ENCODE measurements around the gene KRT76.
"Not testable (repeated sequence)": the region's sequence is repeated elsewhere in the genome, so short reads cannot be mapped to it uniquely, and the experiment has no call there.

KRT76 gene

DNA sequence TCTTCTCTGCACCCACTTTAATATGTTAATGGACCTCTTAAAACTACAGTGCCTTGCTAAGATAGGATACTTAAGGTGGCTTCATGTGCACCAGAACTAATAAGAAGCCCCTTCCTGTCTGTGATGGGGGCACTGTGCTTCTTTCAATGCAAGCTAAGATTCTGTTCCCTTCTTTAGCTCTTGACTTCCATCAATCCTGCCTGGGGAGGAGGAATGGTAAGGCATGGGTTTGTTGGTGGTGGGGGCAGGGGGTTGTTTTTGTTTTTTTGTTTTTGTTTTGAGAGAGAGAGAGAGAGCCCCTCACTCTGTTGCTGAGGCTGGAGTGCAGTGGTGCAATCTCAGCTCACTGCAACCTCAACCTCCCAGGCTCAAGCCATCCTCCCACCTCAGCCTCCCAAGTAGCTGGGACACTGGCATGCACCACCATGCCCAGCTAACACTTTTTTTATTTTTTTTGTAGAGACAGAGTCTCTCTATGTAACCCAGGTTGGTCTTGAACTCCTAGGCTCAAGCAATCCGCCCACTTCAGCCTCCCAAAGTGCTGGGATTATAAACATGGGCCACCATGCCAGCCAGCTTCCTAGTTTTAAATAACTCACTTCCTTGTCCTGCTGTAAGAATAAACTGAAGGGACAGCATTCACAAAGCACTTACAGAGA lies 23.2 kb upstream of the KRT76 start:
- H3K9me3 ChIP-seq (ENCODE audit: control insufficient read depth, low read length) = no peaks in the 10 kb centered on the region
- no peaks in the 10 kb centered on the region for H3K36me3 ChIP-seq (ENCODE audit: control insufficient read depth, insufficient read depth, low read length)
- no peak overlapping the region for H3K4me3 ChIP-seq (ENCODE audit: low read length)
- H3K9ac ChIP-seq (ENCODE audit: low read length) = no peak overlapping the region
- H3K4me1 ChIP-seq (ENCODE audit: control insufficient read depth, insufficient read depth, low read length) = peaks cover 18% of the 10 kb centered on the region
- no peaks in the 10 kb centered on the region for H3K27me3 ChIP-seq (ENCODE audit: control insufficient read depth, insufficient read depth, low read length)

DNA sequence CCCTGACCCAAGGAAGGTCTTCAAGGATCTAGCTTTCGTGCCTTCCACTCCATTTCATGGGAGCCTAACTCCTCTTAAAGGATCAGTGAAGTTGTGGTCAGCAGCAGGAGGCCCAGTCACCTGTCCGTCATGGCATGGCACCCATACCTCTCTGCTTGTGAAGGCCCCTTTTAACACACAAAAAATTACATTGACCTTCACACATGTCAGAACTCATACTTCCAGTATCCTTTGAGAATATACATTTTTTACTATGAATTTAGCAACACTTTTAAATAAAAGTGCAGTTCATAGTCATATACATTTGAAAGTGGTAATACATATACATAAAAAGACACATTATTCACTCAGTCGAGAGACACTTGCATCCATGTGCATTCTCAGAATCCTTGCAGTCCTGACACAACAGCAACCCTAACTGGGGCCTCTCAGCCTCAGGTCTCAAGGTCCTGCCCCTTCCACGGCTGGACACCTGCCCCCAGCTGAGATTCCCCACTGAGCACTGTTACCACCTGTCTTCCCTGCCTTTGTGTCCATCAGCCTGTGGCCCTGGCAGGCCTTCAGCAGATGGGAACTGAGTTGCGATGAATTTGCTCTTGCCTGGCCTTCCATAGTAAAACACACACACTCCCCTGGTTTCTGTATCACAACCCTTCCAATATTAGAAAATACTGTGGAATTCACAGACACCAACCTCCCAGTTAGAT lies 22.5 kb upstream of the KRT76 start:
- no peaks in the 10 kb centered on the region for H3K9me3 ChIP-seq (ENCODE audit: control insufficient read depth, low read length)
- no peaks in the 10 kb centered on the region for H3K36me3 ChIP-seq (ENCODE audit: control insufficient read depth, insufficient read depth, low read length)
- no peak overlapping the region for H3K4me3 ChIP-seq (ENCODE audit: low read length)
- no peak overlapping the region for H3K9ac ChIP-seq (ENCODE audit: low read length)
- H3K4me1 ChIP-seq (ENCODE audit: control insufficient read depth, insufficient read depth, low read length) = peaks cover 18% of the 10 kb centered on the region
- no peaks in the 10 kb centered on the region for H3K27me3 ChIP-seq (ENCODE audit: control insufficient read depth, insufficient read depth, low read length)

DNA sequence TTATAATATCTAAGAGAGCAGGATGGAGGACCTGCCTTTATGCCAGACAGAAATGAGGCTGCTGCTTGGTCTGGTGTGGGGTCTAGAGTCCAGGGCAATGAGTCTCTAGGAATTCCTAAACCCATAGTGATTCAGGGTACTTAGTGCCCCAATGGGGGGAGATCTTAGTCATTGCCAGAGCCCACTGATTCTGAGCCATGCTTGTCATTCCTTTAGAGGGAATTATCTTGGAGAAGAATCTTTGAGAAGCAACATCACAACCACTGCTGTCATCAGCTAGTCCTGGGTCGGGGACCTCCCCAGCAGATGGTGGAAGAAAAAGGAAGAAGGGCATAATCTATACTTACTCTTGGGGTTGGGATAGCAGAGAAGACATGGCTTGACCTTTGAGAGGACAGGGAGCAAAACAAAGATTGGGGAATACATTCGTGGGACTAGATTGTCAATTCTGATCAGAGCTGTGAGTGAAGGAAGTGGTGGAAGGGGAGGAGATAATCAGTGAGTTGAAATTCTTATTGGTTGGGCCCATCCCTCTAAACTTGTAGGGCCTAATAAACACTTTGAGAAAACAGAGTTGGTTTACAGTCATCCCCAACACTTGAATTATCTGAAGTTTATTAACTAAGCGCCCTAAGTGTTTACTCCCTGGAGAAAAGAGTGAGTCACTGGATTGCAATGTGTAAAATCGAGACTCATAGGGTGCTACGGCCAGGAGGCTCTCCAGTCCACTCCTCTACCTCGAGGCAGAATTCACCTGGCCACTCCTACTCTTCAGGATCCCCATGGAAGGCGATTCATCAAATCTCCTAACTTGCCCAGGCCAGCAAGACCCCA lies 21.7 kb upstream of the KRT76 start:
- H3K27me3 ChIP-seq (ENCODE audit: control insufficient read depth, insufficient read depth, low read length) = peaks cover 3% of the 10 kb centered on the region
- no peak overlapping the region for H3K4me3 ChIP-seq (ENCODE audit: low read length)
- H3K9ac ChIP-seq (ENCODE audit: low read length) = no peak overlapping the region
- H3K4me1 ChIP-seq (ENCODE audit: control insufficient read depth, insufficient read depth, low read length) = peaks cover 18% of the 10 kb centered on the region
- H3K9me3 ChIP-seq (ENCODE audit: control insufficient read depth, low read length) = no peaks in the 10 kb centered on the region
- no peaks in the 10 kb centered on the region for H3K36me3 ChIP-seq (ENCODE audit: control insufficient read depth, insufficient read depth, low read length)

DNA sequence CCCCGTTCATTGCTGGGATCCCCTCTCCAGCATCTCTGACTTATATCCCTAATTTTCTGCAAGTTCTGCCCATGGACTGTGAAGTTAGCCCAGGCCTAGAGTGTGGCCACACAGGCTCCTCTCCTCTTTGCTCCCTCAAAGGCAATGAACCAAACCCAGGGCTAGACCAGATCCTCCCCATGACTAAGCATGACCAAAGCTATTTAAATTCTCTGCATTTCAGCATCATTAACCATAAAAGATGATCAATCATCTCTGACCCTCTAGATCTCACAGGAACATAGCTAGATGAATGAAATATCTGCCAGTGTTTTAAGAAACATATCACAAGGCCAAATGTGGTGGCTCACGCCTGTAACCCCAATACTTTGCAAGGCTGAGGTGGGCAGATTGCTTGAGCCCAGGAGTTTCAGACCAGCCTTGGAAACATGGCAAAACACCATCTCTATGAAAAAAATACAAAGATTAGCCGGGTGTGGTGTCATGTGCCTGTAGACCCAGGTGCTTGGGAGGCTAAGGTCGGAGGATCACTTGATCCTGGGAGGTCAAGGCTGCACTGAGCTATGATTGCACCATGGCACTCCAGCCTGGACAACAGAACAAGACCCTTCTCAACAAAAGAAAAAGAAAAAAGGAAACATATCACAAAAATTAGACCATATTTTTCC lies 21.0 kb upstream of the KRT76 start:
- Histone ChIP-seq H3K9ac (ENCODE audit: low read length) (no peak overlapping the region), H3K9me3 (ENCODE audit: control insufficient read depth, low read length) (no peaks in the 10 kb centered on the region), H3K4me3 (ENCODE audit: low read length) (no peak overlapping the region)

DNA sequence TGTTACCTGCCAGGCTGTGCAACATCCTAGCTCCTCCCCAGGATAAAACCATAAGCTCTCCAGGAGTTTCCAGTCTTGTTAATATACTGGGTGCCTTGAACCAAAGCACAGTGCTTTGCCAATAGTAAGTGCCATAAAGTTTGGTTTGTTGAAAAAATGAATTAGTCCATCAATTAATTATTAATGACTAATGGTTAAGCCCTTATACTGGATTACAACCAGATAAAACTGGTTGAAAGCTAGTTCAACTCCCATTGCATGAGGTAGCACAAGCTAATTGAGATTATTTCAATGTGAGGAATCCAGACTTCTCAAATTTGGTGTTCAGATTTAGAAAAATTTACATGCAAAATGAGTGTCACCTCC lies 20.4 kb upstream of the KRT76 start:
- Histone ChIP-seq H3K4me1 (ENCODE audit: control insufficient read depth, insufficient read depth, low read length) (peaks cover 18% of the 10 kb centered on the region), H3K27me3 (ENCODE audit: control insufficient read depth, insufficient read depth, low read length) (peaks cover 5% of the 10 kb centered on the region), H3K9ac (ENCODE audit: low read length) (no peak overlapping the region), H3K36me3 (ENCODE audit: control insufficient read depth, insufficient read depth, low read length) (no peaks in the 10 kb centered on the region), H3K9me3 (ENCODE audit: control insufficient read depth, low read length) (no peaks in the 10 kb centered on the region), H3K4me3 (ENCODE audit: low read length) (no peak overlapping the region)

More for the DNA sequence above, 21.0 kb upstream of the KRT76 start:
- H3K4me1 ChIP-seq (ENCODE audit: control insufficient read depth, insufficient read depth, low read length) = peaks cover 18% of the 10 kb centered on the region
- peaks cover 5% of the 10 kb centered on the region for H3K27me3 ChIP-seq (ENCODE audit: control insufficient read depth, insufficient read depth, low read length)
- H3K36me3 ChIP-seq (ENCODE audit: control insufficient read depth, insufficient read depth, low read length) = no peaks in the 10 kb centered on the region

DNA sequence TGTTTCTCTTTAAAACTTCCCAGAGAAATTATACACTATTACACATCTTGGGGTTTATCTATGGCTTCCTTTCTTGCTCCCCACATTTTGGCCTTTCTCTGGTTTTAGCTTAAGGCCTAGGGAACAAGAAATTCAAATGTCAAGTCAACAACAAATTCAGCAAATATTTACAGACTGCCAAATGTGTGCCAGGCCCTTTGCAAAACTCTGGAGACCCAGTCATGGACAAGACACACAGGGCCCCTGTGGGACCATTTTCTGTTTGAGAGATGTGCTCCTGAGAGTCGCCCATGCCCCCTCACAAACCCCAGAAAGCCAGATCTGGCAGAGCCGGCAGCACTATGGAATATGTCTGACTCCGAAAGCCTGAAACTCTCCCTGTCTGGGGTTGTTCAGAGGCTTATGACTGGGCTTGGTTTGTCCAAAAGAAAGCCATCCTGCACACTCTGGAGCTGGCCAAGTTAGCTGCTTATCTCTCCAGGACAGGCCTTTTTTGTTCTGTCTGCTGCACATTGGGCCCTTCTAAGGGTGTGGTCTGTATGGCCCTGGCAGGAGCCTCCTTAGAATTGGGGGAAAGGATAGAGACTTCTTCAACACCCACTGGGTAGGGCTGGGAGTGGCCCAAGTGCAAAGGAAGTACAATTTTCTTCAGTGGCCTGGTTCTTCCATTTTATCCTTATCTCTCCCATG lies 19.8 kb upstream of the KRT76 start:
- no peaks in the 10 kb centered on the region for H3K36me3 ChIP-seq (ENCODE audit: control insufficient read depth, insufficient read depth, low read length)
- peaks cover 5% of the 10 kb centered on the region for H3K27me3 ChIP-seq (ENCODE audit: control insufficient read depth, insufficient read depth, low read length)
- H3K4me1 ChIP-seq (ENCODE audit: control insufficient read depth, insufficient read depth, low read length) = peaks cover 18% of the 10 kb centered on the region
- no peak overlapping the region for H3K9ac ChIP-seq (ENCODE audit: low read length)
- H3K9me3 ChIP-seq (ENCODE audit: control insufficient read depth, low read length) = no peaks in the 10 kb centered on the region
- no peak overlapping the region for H3K4me3 ChIP-seq (ENCODE audit: low read length)

DNA sequence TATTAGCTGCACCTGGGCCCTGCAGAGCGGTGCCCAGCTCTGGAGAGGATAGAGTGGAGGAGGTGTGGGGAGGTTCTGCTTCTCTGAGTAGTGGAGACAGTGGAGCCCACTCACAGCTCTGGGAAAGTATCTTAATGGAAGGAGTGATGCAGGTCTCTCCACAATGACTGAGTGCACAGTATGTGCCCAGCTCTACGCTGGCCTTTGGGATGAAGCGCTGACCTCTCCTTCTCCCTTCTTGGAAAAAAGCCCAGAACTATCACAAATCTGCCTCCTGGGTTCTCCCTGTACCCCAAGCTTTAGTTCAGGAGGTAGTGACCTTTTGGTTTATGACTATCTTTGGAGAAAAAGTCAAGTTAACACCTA lies 19.3 kb upstream of the KRT76 start:
- Histone ChIP-seq H3K27me3 (ENCODE audit: control insufficient read depth, insufficient read depth, low read length) (peaks cover 9% of the 10 kb centered on the region), H3K36me3 (ENCODE audit: control insufficient read depth, insufficient read depth, low read length) (no peaks in the 10 kb centered on the region), H3K9ac (ENCODE audit: low read length) (no peak overlapping the region), H3K9me3 (ENCODE audit: control insufficient read depth, low read length) (no peaks in the 10 kb centered on the region), H3K4me3 (ENCODE audit: low read length) (no peak overlapping the region), H3K4me1 (ENCODE audit: control insufficient read depth, insufficient read depth, low read length) (peaks cover 18% of the 10 kb centered on the region)

DNA sequence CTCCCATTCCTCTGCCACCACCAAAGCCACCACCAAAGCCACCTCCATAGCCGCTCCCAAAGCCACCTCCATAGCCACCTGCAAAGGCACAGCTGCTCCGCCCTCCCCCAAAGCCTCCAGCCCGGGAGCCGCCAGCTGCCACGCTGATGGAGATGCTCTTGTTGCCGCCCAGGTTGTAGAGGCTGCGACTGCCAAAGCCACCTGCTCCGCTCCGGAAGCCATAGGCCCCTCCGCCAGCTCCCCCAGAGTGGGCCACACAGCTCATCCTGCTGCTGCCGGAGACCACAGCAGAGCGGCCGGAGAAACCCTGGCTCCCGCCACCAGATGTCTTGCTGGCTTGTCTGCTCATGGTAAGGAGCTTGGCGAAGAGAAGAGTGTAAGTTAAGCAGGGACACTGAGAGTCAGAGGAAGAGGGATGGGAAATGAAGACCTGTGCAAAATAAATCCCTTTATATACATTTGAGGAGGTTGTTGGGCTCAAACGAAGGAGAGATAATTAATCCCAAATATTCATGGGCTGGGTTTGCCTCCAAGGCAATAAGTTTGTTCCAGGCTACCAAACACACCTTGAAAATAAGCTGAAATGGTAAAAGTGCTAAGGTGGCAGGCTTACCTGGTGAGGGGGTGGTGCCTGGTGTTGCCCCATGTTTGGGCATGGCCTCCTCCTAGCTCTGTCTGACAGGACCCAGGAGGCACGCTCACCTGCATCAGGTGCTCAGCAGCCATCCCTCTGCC lies 18.7 kb upstream of the KRT76 start, which contains the start of gene KRT3:
KRT3 (minus strand) TSS at position 424 of the 735 bp plus-strand sequence; CDS start at position 349, 75 bp downstream.
- H3K4me1 ChIP-seq (ENCODE audit: control insufficient read depth, insufficient read depth, low read length) = peaks cover 18% of the 10 kb centered on the region
- H3K9ac ChIP-seq (ENCODE audit: low read length) = no peak within 1 kb of the TSS
- no peak within 1 kb of the TSS for H3K4me3 ChIP-seq (ENCODE audit: low read length)
- H3K36me3 ChIP-seq (ENCODE audit: control insufficient read depth, insufficient read depth, low read length) = no peaks in the 10 kb centered on the region
- no peaks in the 10 kb centered on the region for H3K9me3 ChIP-seq (ENCODE audit: control insufficient read depth, low read length)
- H3K27me3 ChIP-seq (ENCODE audit: control insufficient read depth, insufficient read depth, low read length) = peaks cover 14% of the 10 kb centered on the region

DNA sequence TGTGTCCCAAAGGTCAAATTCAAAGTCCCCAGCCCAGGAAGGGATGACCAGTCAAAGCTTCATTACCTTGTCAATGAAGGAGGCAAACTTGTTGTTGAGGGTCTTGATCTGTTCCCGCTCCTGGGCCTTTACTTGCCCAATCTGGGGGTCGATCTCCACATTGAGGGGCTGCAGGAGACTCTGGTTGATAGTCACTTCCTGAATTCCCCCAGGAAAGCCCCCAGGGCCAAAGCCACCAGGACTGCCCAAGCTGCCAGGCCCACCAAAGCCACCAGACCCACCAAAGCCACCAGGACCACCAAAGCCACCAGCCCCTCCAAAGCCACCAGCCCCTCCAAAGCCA lies 18.2 kb upstream of the KRT76 start:
- H3K36me3 ChIP-seq (ENCODE audit: control insufficient read depth, insufficient read depth, low read length); H3K9ac ChIP-seq (ENCODE audit: low read length); H3K9me3 ChIP-seq (ENCODE audit: control insufficient read depth, low read length); H3K4me3 ChIP-seq (ENCODE audit: low read length): not testable (repeated sequence)
- H3K4me1 ChIP-seq (ENCODE audit: control insufficient read depth, insufficient read depth, low read length) = peaks cover 14% of the 10 kb centered on the region
- peaks cover 17% of the 10 kb centered on the region for H3K27me3 ChIP-seq (ENCODE audit: control insufficient read depth, insufficient read depth, low read length)

DNA sequence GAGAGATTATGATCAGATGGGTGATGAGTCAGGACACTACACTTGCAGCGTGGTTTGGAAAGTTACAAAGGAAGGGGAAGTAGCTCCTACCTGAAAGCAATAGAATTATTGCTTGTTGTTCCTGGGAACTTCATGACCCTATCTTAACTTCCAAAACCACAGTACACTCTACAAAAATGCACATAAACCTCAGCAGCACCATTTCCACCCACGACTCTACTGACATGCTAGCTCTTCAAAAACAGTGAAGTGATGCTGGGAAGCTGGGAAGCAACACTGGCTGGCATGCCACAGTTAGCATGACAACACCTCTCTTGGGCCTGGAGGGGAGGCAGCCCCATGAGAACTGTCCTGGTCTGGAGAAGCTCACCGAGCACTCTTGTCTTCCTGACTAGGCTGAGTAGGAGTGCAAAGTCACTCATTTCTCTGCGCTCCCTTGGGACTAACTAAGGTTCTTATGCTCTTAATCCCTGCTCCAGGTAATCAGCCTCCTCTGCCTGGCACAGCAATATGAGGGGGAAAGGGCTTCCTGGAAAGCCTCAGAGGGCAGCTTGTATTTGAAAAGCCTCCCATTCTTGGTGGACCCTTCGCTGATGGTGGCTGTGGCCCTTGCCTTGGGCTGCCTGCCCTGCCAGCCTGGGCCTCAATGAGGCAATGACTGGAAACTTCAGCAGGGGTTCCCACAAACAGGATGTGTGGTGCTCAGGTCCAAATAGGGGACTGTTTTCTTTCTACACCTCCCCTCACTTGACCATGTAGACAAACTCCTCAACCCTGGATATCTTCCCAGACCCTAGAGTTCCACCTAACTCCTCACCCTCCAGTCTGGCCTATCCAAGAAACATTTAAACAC lies 17.6 kb upstream of the KRT76 start:
- H3K9ac ChIP-seq (ENCODE audit: low read length) = no peak overlapping the region

More for the DNA sequence above, 17.6 kb upstream of the KRT76 start:
- Histone ChIP-seq H3K9me3 (ENCODE audit: control insufficient read depth, low read length) (no peaks in the 10 kb centered on the region), H3K4me1 (ENCODE audit: control insufficient read depth, insufficient read depth, low read length) (peaks cover 10% of the 10 kb centered on the region), H3K4me3 (ENCODE audit: low read length) (no peak overlapping the region), H3K27me3 (ENCODE audit: control insufficient read depth, insufficient read depth, low read length) (peaks cover 23% of the 10 kb centered on the region), H3K36me3 (ENCODE audit: control insufficient read depth, insufficient read depth, low read length) (no peaks in the 10 kb centered on the region)

Data from mucosa of stomach (tissue), 1 donor.